GM13976 (cell line): ENCODE results near the gene PASK.

Experiments
- DNase-seq: peaks from one replicate; pipeline ENCODE4 v3.0.0; 2012; ENCODE audit warnings: low spot score
- CTCF ChIP-seq: IDR thresholded peaks from 2 replicates; pipeline ENCODE4 v1.5.1; 2012; ENCODE audit warnings: borderline replicate concordance, mild to moderate bottlenecking; ENCODE audit not compliant: insufficient read depth; ENCODE audit errors: extremely low read depth, missing control alignments, control extremely low read depth
- in situ Hi-C: fragments of 300-500 bp; cut with MboI; formaldehyde crosslinking; loops from one replicate; pipeline ENCODE4 v1.12.0; 2022; ENCODE audit warnings: low sequenced_read_pairs, mixed read lengths, inconsistent platforms; ENCODE audit not compliant: unreplicated experiment

The PASK gene

GRCh38 chr2:241062389-241063092 lies 86.7 kb downstream of the PASK start:
- no peak for TF ChIP-seq CTCF
- no peak for DNase-seq
- in situ Hi-C loops, result no loop called here

- in situ Hi-C loops, result no loop called here
- TF ChIP-seq CTCF, result no peak
- no peak for DNase-seq
Observed at GRCh38 chr2:241061275-241061674, 88.0 kb downstream of the PASK start.
